NCI-H524 (cell line): ENCODE data around the gene PHF10.
A peak's percentile ranks its signal among the peaks of the same experiment; 100 is the strongest.

Experiments used
- DNase-seq, 2 experiments: peaks; one replicate each; lab custom pipeline; 2025; lab: John Stamatoyannopoulos, UW

PHF10 gene

GRCh38 chr6:169723200-169723909, 945 bp downstream of the PHF10 start:
- peak; percentile 43 to 51 for DNase-seq

GRCh38 chr6:169722362-169723199, 1.7 kb downstream of the PHF10 start:
- peak; percentile 12 to 40 for DNase-seq

- DNase-seq = no peak
These were observed 4.0 kb downstream of the PHF10 start for GRCh38 chr6:169720207-169720855.

GRCh38 chr6:169719117-169719516, 5.2 kb downstream of the PHF10 start:
- DNase-seq = no peak

GRCh38 chr6:169714595-169714994, 9.7 kb downstream of the PHF10 start:
- DNase-seq = no peak

GRCh38 chr6:169714178-169714577, 10.1 kb downstream of the PHF10 start:
- DNase-seq = no peak

- DNase-seq = no peak
These were observed 14.3 kb downstream of the PHF10 start for GRCh38 chr6:169710009-169710408.

GRCh38 chr6:169709293-169709692, 15.0 kb downstream of the PHF10 start:
- no peak for DNase-seq

GRCh38 chr6:169707772-169708171, 16.5 kb downstream of the PHF10 start:
- no peak for DNase-seq

- DNase-seq = no peak
These were observed 21.5 kb downstream of the PHF10 start for GRCh38 chr6:169702840-169703246.

GRCh38 chr6:169701954-169702839, 22.1 kb downstream of the PHF10 start, which contains the start of the genes C6orf120 and WDR27:
Gene C6orf120, plus strand, starts transcription at chr6:169702126. Its CDS starts 334 bp downstream, at chr6:169702460.
Gene WDR27, minus strand, starts transcription at chr6:169702029. Its CDS starts 13,024 bp downstream, at chr6:169689005.
- DNase-seq = peak; percentile 96 to 98

GRCh38 chr6:169701311-169701953, 22.9 kb downstream of the PHF10 start:
- peak; percentile 15 to 56 for DNase-seq

GRCh38 chr6:169700296-169700695, 24.0 kb downstream of the PHF10 start:
- DNase-seq = no peak

- peak in 1 of 2 experiments; percentile 26 for DNase-seq
These were observed 27.2 kb downstream of the PHF10 start for GRCh38 chr6:169697115-169697514.

- DNase-seq = no peak
These were observed 29.2 kb downstream of the PHF10 start for GRCh38 chr6:169695131-169695530.

- DNase-seq = no peak
These were observed 31.8 kb downstream of the PHF10 start for GRCh38 chr6:169692516-169692915.

GRCh38 chr6:169691260-169691659, 33.0 kb downstream of the PHF10 start:
- DNase-seq = no peak

- DNase-seq = no peak
These were observed 35.0 kb downstream of the PHF10 start for GRCh38 chr6:169689287-169689686.

- no peak for DNase-seq
These were observed 38.4 kb downstream of the PHF10 start for GRCh38 chr6:169685860-169686259.

GRCh38 chr6:169684056-169684455, 40.2 kb downstream of the PHF10 start:
- no peak for DNase-seq

- DNase-seq = no peak
These were observed 46.0 kb downstream of the PHF10 start for GRCh38 chr6:169678342-169678741.
